ENCODE measurements around the gene PHF20.

Gene PHF20

DNA sequence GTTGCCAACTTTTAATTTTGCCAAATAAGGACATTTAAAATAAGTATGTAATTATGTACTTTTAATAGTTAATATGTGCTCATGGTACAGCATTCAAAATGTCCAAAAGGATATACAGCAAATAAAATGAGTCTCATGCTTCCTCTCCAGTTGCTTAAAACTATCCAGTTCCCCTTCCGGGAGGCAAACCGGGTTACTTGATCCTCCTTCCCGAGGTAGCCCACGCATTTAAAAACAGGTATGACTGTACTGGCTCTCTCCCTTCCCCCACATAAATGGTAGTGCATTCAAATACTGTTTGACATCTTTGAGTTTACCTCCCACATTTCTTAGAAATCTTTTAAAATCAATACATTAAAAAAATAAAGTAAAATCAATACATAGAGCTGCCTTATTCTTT is 66.4 kb downstream of the PHF20 start:
- no peak for DNase-seq (ENCODE audit: low read depth in 1 of 2, low spot score in 1 of 2)
- H3K4me3 ChIP-seq (replicated peaks; ENCODE audit: insufficient read depth, low read length), result no peak overlapping the region
- H3K27me3 ChIP-seq (ENCODE audit: insufficient read depth, poor library complexity, severe bottlenecking), result no peaks in the 10 kb centered on the region
- no peak for TF ChIP-seq REST (IDR thresholded peaks at IDR 0.05; ENCODE audit: insufficient replicate concordance, low read depth)
- no peak for TF ChIP-seq GABPA (IDR thresholded peaks at IDR 0.05; ENCODE audit: low read depth)
- no peak for TF ChIP-seq POLR2AphosphoS5 (IDR thresholded peaks at IDR 0.05; ENCODE audit: low read depth)
- TF ChIP-seq SPI1 (IDR thresholded peaks at IDR 0.05; ENCODE audit: borderline replicate concordance, low read depth), result no peak
- TF ChIP-seq, protein P1, sequence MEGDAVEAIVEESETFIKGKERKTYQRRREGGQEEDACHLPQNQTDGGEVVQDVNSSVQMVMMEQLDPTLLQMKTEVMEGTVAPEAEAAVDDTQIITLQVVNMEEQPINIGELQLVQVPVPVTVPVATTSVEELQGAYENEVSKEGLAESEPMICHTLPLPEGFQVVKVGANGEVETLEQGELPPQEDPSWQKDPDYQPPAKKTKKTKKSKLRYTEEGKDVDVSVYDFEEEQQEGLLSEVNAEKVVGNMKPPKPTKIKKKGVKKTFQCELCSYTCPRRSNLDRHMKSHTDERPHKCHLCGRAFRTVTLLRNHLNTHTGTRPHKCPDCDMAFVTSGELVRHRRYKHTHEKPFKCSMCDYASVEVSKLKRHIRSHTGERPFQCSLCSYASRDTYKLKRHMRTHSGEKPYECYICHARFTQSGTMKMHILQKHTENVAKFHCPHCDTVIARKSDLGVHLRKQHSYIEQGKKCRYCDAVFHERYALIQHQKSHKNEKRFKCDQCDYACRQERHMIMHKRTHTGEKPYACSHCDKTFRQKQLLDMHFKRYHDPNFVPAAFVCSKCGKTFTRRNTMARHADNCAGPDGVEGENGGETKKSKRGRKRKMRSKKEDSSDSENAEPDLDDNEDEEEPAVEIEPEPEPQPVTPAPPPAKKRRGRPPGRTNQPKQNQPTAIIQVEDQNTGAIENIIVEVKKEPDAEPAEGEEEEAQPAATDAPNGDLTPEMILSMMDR (IDR thresholded peaks at IDR 0.05; ENCODE audit: insufficient read depth, low read length), result no peak
- H3K27ac ChIP-seq (replicated peaks), result no peak overlapping the region

DNA sequence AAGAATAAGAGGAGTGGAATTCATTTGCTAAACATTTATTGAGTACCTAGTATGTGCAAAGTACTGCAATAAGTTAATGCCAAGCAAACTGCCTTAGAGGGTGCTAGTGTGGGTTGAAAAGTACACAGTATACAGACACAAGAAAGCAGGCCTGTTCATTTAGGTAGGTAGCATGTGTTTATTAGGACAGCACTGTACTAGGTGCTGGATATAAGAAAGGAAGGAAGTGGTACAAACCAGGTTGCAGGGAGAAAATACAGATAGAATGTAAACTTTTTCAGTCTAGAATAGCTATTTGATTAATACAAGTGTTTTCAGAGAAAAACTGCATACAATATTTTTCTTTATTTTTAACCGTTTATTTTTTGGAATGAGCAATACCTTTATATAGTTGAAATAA is 68.1 kb downstream of the PHF20 start:
- Histone ChIP-seq H3K27me3 (ENCODE audit: insufficient read depth, poor library complexity, severe bottlenecking) (no peaks in the 10 kb centered on the region), H3K4me3 (replicated peaks; ENCODE audit: insufficient read depth, low read length) (no peak overlapping the region), H3K27ac (replicated peaks) (no peak overlapping the region)
- DNase-seq (ENCODE audit: low read depth in 1 of 2, low spot score in 1 of 2), result no peak
- TF ChIP-seq POLR2AphosphoS5 (IDR thresholded peaks at IDR 0.05; ENCODE audit: low read depth) (no peak), SPI1 (IDR thresholded peaks at IDR 0.05; ENCODE audit: borderline replicate concordance, low read depth) (no peak), GABPA (IDR thresholded peaks at IDR 0.05; ENCODE audit: low read depth) (no peak), REST (IDR thresholded peaks at IDR 0.05; ENCODE audit: insufficient replicate concordance, low read depth) (no peak)
- TF ChIP-seq, protein P1 (IDR thresholded peaks at IDR 0.05; ENCODE audit: insufficient read depth, low read length), result no peak

DNA sequence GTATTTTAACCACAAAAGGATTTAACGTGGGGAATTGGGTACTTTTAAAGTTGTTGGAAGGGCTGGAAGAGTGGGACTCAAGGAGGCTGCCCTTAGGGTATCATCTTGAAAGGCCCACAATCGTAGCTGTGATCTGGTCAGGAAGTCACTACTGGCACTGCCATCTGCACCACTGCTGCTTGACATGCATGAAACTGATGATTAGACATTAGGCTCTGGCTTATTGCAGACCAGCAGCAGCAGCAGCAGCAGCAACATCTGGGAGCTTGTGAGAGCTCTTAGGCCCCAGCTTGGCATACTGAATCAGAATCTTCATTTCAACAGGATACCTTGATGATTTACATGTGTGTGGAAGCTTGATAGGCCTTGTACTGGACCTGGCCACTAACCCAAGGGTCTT is 68.6 kb downstream of the PHF20 start:
- no peak overlapping the region for H3K4me3 ChIP-seq (replicated peaks; ENCODE audit: insufficient read depth, low read length)
- H3K27ac ChIP-seq (replicated peaks), result no peak overlapping the region
- DNase-seq (ENCODE audit: low read depth in 1 of 2, low spot score in 1 of 2), result no peak
- TF ChIP-seq POLR2AphosphoS5 (IDR thresholded peaks at IDR 0.05; ENCODE audit: low read depth), result no peak
- no peak for TF ChIP-seq REST (IDR thresholded peaks at IDR 0.05; ENCODE audit: insufficient replicate concordance, low read depth)
- no peak for TF ChIP-seq GABPA (IDR thresholded peaks at IDR 0.05; ENCODE audit: low read depth)
- TF ChIP-seq, protein P1 (IDR thresholded peaks at IDR 0.05; ENCODE audit: insufficient read depth, low read length), result no peak
- TF ChIP-seq SPI1 (IDR thresholded peaks at IDR 0.05; ENCODE audit: borderline replicate concordance, low read depth), result no peak
- H3K27me3 ChIP-seq (ENCODE audit: insufficient read depth, poor library complexity, severe bottlenecking), result no peaks in the 10 kb centered on the region

Data from HL-60 (cell line).